LHCN-M2 (cell line): ENCODE measurements around the gene ZBTB16. TPM values are rescaled to one million over a fixed set of nuclear protein-coding genes. Genes with fewer than 3 reads are reported as not detected.
A peak's percentile ranks its signal among the peaks of the same experiment; 100 is the strongest.

Experiments
- DNase-seq: peaks from one replicate; pipeline ENCODE4 v3.0.0-alpha.2; 2012; ENCODE audit warnings: low read depth
- total RNA-seq: library from RNA; depleted of rRNA; stranded (reverse); fragments of >200 nt; gene quantifications from 2 replicates; pipeline ENCODE4 v1.2.3, GENCODE V29; 2014

ZBTB16 gene
- total RNA-seq, 1 experiment from 2014 or later: 4.3 TPM

- DNase-seq: no peak
Measured at GRCh38 chr11:114182471-114183043, 123.0 kb downstream of the ZBTB16 start.

- no peak for DNase-seq
Measured at GRCh38 chr11:114183044-114183511, 123.6 kb downstream of the ZBTB16 start.

DNA sequence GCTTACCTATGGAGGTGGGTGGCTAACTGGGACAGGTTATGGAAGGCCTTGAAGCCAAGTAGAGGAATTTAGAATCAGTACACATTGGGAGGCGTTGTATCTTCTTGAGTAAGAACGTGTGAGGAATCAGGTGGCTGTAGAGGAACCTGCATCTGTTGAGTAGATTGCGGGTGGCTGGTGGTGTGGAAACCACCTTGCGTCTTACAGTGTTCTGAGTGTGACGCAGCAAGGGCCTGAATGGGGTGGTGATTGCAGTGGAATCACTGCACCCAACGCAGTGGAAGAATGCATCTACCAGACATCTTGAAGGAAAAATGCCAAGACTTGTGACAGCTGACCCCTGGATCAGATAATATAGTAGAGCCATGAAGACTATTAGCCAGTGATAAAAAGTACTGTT is 125.9 kb downstream of the ZBTB16 start:
- no peak for DNase-seq

GRCh38 chr11:114187173-114187572 is 127.7 kb downstream of the ZBTB16 start:
- no peak for DNase-seq

DNA sequence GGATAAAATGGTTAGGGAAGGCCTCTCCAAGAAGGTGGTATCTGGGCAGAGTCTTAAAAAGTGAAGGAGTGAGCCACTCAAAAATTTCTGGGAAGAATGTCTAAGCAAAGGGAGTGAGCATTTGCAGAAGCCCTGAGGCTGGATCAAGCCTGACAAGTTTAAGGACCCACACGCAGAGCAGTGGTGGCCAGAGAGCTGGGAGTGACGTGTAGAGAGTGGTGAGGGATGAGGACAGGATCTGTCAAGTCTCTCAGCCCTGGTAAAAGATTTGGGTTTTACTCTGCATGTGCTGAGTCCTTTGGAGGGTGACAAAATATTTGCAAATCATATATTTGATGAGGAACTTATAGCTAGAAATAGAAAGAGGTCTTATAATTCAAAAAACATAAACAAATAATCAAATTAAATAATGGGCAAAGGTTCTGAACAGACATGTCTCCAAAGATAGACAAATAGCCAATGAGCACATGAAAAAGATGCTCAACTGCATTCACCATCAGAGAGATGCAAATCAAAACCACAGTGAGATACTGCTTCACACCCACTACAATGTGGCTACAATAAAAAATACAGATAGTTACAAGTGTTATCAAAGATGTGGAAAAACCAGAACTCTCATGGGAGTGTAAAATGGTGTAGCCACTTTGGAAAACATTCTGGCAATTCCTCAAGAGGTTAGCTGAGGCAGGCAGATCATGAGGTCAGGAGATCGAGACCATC is 129.5 kb downstream of the ZBTB16 start:
- no peak for DNase-seq

GRCh38 chr11:114190630-114191029 is 131.1 kb downstream of the ZBTB16 start:
- DNase-seq: no peak

- no peak for DNase-seq
Measured at GRCh38 chr11:114191893-114192292, 132.4 kb downstream of the ZBTB16 start.

- DNase-seq: no peak
Measured at GRCh38 chr11:114192841-114193389, 133.4 kb downstream of the ZBTB16 start.

DNA sequence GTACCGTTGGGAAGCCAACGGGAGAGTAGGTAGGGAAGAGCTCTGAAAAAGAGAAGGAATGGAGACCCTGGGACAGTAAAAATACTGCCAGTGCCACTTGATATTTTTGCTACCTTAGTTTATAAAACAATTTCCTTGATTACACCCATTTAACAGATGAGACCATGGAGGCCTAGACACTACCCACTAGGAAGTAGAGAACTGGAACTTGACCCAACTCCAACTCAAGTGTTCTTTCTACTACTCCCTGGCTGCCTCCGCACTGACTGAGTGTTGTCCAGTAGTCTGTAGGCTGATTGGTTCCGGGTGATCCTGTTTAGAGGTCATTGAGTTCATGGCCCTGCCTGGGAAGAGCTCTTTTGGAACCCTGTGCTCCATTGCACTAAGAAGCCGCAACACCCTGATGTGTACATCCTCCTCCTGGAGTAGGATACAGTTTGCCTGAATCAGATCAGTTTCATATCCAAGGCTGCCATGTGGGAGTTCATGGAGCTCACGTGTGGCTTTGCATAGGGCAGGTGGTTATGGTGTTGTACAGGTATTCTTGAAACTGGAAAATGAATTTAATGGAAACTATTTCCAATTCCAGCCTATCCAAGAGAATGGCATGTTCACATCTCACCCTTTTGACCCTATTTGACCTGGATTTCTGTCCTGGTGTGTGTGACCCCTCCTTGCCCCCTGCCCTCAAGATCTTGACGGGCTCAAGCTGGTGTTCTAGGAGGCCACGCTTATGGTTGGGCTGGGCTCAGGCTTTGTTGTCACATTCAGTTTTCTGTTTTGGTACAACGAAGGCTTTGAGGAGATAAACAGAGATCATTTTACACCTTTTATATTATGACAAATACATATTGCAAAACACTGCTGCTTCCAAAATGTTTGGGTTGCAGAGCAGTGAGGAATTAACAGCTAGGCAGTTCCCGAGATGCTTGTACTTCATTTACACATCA is 134.5 kb downstream of the ZBTB16 start:
- peak; percentile 51 for DNase-seq

- no peak for DNase-seq
Measured at GRCh38 chr11:114194702-114195101, 135.2 kb downstream of the ZBTB16 start.

DNA sequence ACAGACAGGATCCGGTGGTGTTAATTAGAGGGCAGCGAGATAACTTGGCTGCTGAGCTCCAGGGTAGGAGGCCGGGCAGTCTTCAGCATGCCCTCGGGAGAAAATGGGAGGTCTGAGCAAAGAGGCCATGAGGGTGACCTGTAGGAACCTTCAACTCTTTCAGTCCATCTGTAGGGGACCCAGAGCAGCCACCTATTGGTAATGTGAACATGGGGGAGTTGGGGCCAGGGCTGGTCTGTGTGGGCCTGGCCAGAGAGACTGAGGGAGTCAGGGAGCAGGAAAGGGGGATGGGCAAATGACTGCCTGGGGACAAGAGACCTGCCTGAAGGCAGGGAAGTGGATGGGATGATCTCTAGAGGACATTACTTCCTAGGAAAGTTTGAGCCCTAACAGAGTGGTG is 135.6 kb downstream of the ZBTB16 start:
- no peak for DNase-seq

GRCh38 chr11:114195981-114196731 is 136.6 kb downstream of the ZBTB16 start:
- no peak for DNase-seq

DNA sequence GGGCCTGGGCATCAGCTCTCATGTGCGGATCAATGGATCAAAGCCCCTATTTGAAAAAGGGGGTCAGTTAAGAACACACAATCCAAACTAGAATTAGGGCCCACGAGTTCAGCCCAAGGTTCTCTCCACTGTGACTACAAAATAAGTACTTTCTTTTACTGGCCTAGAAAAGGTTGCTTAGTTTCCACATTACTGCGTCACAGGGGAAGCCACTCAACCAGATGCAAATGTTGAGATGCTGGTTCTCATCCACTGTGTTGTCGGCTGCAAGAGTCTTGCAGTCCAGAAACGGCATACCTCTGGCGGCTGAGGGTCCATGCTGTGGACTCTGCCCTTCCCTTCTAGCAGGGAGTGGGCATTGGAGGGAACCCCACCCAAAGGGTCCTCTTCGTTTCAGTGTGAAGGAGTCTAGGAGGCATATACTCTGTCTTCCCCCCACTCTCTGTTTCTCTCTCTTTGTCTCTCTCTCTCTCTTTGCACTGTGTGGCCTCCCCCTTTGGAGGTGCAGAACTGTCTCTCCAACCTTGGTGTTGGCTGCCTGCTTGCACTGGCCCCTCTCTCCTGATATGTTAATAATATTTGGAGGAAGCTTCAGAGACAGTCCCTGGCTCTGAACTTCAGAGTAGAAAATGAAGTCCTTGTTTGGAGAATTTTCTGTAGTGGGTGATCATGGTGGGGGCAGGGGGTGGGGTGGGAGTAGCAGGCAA is 137.6 kb downstream of the ZBTB16 start:
- DNase-seq: no peak

GRCh38 chr11:114197799-114198500 is 138.4 kb downstream of the ZBTB16 start:
- DNase-seq: peak; percentile 94

GRCh38 chr11:114199051-114199450 is 139.5 kb downstream of the ZBTB16 start:
- DNase-seq: no peak

- DNase-seq: no peak
Measured at GRCh38 chr11:114200351-114201133, 141.0 kb downstream of the ZBTB16 start.

DNA sequence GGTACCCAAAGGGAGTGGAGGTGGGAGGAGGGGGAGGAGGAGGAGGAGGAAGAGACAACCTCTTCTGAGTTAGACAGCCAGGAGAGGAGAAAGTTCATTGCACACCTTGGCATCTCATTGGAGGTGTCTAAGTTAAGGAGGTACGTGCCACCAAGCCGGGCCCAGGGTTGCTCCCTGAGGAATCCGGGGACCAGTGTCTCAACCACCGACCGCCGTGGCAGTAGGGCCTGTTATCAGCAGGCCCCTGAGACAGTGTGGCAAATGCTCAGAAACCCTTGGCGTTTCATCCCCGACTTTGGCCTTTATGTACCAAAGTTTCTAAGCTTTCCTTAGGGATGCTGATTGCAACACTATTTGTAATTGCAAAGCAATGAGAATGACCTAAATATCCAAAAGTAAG is 141.7 kb downstream of the ZBTB16 start:
- no peak for DNase-seq

DNA sequence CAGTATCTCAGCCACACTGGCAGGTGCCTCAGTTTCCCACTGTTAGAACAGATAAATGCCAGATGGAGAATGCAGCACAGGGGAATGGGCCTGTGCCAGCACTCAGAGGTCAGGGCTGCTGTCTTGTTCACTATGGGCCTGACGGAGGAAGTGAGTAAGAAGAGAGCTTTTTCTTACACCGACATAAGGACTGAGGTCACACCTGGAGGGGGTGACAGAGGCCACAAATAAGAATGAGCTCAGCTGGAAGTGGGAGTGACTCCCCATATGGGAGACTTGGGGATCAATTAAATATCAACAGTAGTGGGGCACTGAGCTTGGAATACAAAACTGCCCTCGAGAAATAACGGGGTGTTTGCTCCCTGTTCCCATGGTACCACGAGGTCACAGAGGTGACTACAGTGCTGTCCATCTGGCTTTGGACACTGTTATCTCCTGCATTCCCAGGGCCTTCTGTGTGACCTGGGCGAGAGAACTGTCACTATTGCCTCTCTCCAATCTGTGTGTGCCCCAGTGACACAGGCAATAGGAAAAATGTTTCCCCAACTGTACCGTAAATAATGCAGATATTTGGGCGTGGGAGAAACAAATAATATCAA is 142.6 kb downstream of the ZBTB16 start:
- DNase-seq: no peak

DNA sequence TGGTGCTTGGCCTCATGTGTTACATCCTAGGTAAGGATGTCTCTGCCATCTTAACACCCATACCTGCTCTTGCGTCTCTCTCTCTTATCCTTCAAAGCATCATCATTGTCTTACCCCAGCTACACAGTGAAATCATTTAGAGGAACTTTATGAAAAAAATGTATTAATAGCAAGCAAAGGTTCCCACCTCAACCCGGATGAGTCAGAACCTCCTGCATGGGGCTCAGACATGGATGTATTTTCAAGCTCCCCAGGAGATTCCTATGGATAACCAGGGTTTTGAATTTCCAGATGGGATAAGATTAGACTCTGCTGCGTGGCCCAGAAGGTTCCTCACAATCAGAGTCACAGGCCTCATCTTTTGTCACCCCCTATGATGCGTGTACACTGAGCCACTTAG is 147.6 kb downstream of the ZBTB16 start:
- peak; percentile 30 for DNase-seq
